NB4 (cell line): ENCODE data around the gene INTS12.

Experiments used
- POLR2A ChIP-seq: IDR thresholded peaks from 2 replicates; pipeline ENCODE4 v1.6.1; 2011; ENCODE audit warnings: mild to moderate bottlenecking; ENCODE audit not compliant: insufficient read length; ENCODE audit errors: extremely low read depth
- TF ChIP-seq, protein P1 (sequence below): IDR thresholded peaks from one replicate; pipeline ENCODE4 v1.5.1; 2012; ENCODE audit warnings: low read depth, low read length

DNA sequence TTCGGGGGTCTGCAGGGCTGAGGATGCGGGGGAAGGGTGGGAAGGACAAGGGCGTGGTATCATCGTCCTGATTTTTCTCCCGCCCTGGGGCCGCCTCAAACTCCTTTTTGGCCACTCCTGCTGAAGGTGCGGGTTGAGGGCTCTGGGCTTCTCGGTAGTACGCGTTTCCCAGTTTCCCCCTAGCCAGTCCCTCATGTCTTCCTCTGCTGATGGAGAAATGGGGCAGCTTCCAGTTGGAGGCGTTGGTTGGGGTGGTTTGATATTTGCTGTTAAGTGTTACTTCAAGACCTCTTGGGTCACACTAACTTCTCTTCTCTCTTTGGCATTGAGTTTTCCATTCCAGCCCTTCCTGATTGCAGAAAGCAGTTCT is 577 bp upstream of the INTS12 start:
- TF ChIP-seq POLR2A, result no peak
- TF ChIP-seq, protein P1, sequence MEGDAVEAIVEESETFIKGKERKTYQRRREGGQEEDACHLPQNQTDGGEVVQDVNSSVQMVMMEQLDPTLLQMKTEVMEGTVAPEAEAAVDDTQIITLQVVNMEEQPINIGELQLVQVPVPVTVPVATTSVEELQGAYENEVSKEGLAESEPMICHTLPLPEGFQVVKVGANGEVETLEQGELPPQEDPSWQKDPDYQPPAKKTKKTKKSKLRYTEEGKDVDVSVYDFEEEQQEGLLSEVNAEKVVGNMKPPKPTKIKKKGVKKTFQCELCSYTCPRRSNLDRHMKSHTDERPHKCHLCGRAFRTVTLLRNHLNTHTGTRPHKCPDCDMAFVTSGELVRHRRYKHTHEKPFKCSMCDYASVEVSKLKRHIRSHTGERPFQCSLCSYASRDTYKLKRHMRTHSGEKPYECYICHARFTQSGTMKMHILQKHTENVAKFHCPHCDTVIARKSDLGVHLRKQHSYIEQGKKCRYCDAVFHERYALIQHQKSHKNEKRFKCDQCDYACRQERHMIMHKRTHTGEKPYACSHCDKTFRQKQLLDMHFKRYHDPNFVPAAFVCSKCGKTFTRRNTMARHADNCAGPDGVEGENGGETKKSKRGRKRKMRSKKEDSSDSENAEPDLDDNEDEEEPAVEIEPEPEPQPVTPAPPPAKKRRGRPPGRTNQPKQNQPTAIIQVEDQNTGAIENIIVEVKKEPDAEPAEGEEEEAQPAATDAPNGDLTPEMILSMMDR, result no peak
